Transverse colon (tissue), 3 donors: ENCODE results near the gene HNRNPM.

Experiments
- CTCF ChIP-seq, 5 experiments: fragments of 200-600 bp in 3 of 5; fragments of 450-650 bp in 2 of 5; sonication (generic) in 3 of 5; IDR thresholded peaks; 1 replicate in 2 of 5; 2 replicates in 3 of 5; pipeline ENCODE4 v1.5.1; 2016 to 2017; ENCODE audit warnings: antibody characterized with exemption in 5 of 5, inconsistent platforms in 3 of 5, mild to moderate bottlenecking in 2 of 5, moderate library complexity in 1 of 5
- POLR2A ChIP-seq: fragments of 450-650 bp; IDR thresholded peaks from one replicate; pipeline ENCODE4 v1.6.1; 2016; ENCODE audit warnings: antibody characterized with exemption, mild to moderate bottlenecking, moderate library complexity

- TF ChIP-seq CTCF (IDR thresholded peaks at IDR 0.05): no peak
- TF ChIP-seq POLR2A: no peak
These were observed 12.4 kb downstream of the HNRNPM start for GRCh38 chr19:8457209-8457608.
